HL-60 (cell line): Measurements from ENCODE around the gene GPD1L.
A peak's percentile ranks its signal among the peaks of the same experiment; 100 is the strongest.

Experiments used
- CTCF ChIP-seq: IDR thresholded peaks from one replicate; pipeline ENCODE4 v1.5.1; 2011; ENCODE audit warnings: low read length, control low read depth, inconsistent platforms; ENCODE audit not compliant: insufficient read depth
- GABPA ChIP-seq: IDR thresholded peaks from 2 replicates; pipeline ENCODE4 v1.6.1; 2012; ENCODE audit warnings: low read depth
- POLR2AphosphoS5 ChIP-seq: IDR thresholded peaks from 2 replicates; pipeline ENCODE4 v1.6.1; 2012; ENCODE audit warnings: low read depth

GRCh38 chr3:32143849-32144757 is 37.7 kb downstream of the GPD1L start:
- no peak for TF ChIP-seq POLR2AphosphoS5
- peak; percentile 62 for TF ChIP-seq CTCF
- no peak for TF ChIP-seq GABPA
